Osteocyte (in vitro differentiated cells): Measurements from ENCODE around the gene LRRC8D. TPM values are rescaled to one million over a fixed set of nuclear protein-coding genes. Genes with fewer than 3 reads are reported as not detected.

Source experiments
- DNase-seq: peaks from one replicate; pipeline ENCODE4 v3.0.0; 2021; ENCODE audit warnings: mixed read lengths; ENCODE audit not compliant: unreplicated experiment; ENCODE audit errors: extremely low spot score
- H3K27ac Mint-ChIP-seq: one replicate; pipeline ENCODE4 v1.8.0; 2021; ENCODE audit warnings: mild to moderate bottlenecking, mixed read lengths; ENCODE audit not compliant: unreplicated experiment
- H3K27me3 Mint-ChIP-seq: one replicate; pipeline ENCODE4 v1.8.0; 2021; ENCODE audit warnings: mixed read lengths; ENCODE audit not compliant: unreplicated experiment
- H3K36me3 Mint-ChIP-seq: one replicate; pipeline ENCODE4 v1.8.0; 2021; ENCODE audit warnings: mixed read lengths; ENCODE audit not compliant: unreplicated experiment
- H3K4me1 Mint-ChIP-seq: one replicate; pipeline ENCODE4 v1.8.0; 2021; ENCODE audit warnings: mixed read lengths; ENCODE audit not compliant: unreplicated experiment
- H3K4me3 Mint-ChIP-seq: one replicate; pipeline ENCODE4 v1.8.0; 2021; ENCODE audit warnings: mild to moderate bottlenecking, moderate library complexity, mixed read lengths; ENCODE audit not compliant: unreplicated experiment
- H3K9me3 Mint-ChIP-seq: one replicate; pipeline ENCODE4 v1.8.0; 2021; ENCODE audit warnings: mixed read lengths; ENCODE audit not compliant: unreplicated experiment
- CTCF ChIP-seq: fragments of 200-600 bp; sonication (generic); IDR thresholded peaks from 2 replicates; pipeline ENCODE4 v1.5.0; 2021; ENCODE audit warnings: antibody characterized with exemption, mild to moderate bottlenecking, moderate library complexity
- total RNA-seq: library from RNA; stranded (reverse); gene quantifications from 2 replicates; pipeline ENCODE4 v1.2.1, GENCODE V29; 2021

The LRRC8D gene
- total RNA-seq, 1 donor from 2014 or later: 20.4 TPM

DNA sequence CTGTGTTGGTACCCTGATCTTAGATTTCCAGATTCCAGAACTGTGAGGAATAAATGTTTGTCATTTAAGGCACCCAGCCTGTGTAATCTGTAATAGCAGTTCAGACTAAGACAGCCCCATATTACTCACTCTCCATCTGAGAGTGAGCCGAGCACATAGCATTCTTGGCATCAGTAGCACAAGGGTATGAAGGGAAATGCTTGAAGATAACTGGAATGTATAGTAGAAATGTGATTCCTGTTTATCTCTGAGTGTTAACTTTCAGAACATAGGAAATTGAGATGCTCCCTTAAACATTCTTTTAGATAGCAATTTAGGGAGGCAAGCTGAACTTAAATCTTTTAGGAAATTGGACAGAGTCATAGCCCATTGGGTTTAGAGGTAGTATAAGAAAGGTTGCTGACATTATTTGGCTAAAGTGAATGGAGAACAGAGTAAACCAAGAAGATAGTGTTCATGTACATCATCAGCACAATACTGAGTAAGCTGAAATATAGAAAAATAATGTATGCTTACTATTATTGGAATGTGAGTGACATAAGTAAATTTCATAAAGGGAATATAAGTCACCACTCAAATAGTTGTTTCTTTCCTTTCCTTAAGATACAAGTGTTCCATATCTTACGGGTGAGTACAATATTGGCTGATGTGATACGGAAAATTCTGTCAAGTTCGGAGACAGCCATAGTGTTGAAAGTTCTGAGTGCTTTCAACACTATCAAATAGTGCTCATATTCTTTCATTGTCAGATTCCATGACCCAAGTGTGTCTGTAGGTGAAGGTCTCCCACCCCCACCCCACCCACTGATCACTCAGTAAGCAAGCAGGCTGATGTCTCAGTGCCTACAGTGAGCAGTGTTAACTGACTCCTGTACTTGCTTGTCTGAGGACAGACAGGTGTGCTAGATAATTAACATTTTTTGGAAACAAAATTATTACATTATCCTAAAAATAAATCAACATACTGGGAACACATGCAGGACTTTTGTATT, 73.7 kb downstream of the LRRC8D start:
- H3K27me3 Mint-ChIP-seq: no peaks in the 10 kb centered on the region
- H3K36me3 Mint-ChIP-seq: peaks cover 3% of the 10 kb centered on the region
- H3K4me1 Mint-ChIP-seq: peaks cover 27% of the 10 kb centered on the region
- no peaks in the 10 kb centered on the region for H3K9me3 Mint-ChIP-seq
- no peak overlapping the region for H3K4me3 Mint-ChIP-seq
- DNase-seq: no peak
- peak overlapping the region; percentile 71 for H3K27ac Mint-ChIP-seq
- no peak for TF ChIP-seq CTCF

GRCh38 chr1:89896105-89896942, 75.5 kb downstream of the LRRC8D start:
- no peak for TF ChIP-seq CTCF
- H3K36me3 Mint-ChIP-seq: peaks cover 3% of the 10 kb centered on the region
- no peaks in the 10 kb centered on the region for H3K9me3 Mint-ChIP-seq
- DNase-seq: no peak
- no peak overlapping the region for H3K4me3 Mint-ChIP-seq
- peaks cover 18% of the 10 kb centered on the region for H3K4me1 Mint-ChIP-seq
- no peaks in the 10 kb centered on the region for H3K27me3 Mint-ChIP-seq
- H3K27ac Mint-ChIP-seq: no peak overlapping the region

- Mint-ChIP-seq H3K9me3 (no peaks in the 10 kb centered on the region), H3K4me3 (no peak overlapping the region), H3K27ac (no peak overlapping the region), H3K36me3 (peaks cover 3% of the 10 kb centered on the region), H3K4me1 (peaks cover 15% of the 10 kb centered on the region), H3K27me3 (no peaks in the 10 kb centered on the region)
- DNase-seq: no peak
- no peak for TF ChIP-seq CTCF
These were observed 76.7 kb downstream of the LRRC8D start for GRCh38 chr1:89897347-89898133.

DNA sequence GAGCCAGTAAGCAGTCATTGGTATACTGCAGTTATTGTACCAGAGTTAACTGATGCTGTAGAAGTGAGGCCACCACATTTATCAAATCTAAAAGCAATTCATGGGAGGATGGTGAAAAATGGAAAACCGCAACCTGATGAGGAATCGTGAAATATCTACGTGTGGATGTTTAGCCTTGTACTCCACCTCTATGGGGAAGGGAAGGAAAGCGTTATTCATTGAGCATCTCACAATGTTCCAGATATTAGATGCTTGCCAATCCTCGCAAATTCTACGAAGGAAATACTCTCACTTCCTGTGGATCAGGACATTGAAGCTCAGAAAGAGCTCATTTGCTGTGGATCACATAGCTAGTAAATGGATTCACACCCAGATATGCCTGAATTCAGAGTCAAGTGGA, 77.3 kb downstream of the LRRC8D start:
- peaks cover 13% of the 10 kb centered on the region for H3K4me1 Mint-ChIP-seq
- H3K9me3 Mint-ChIP-seq: no peaks in the 10 kb centered on the region
- no peak overlapping the region for H3K4me3 Mint-ChIP-seq
- H3K27ac Mint-ChIP-seq: no peak overlapping the region
- peaks cover 3% of the 10 kb centered on the region for H3K36me3 Mint-ChIP-seq
- no peaks in the 10 kb centered on the region for H3K27me3 Mint-ChIP-seq
- DNase-seq: no peak
- TF ChIP-seq CTCF: no peak
